Trophoblast cell (in vitro differentiated cells and primary cell): Measurements from ENCODE around the gene DLGAP1.
"Not testable (repeated sequence)": the region's sequence is repeated elsewhere in the genome, so short reads cannot be mapped to it uniquely, and the experiment has no call there.

Experiments used
- DNase-seq, 2 donors: peaks; one replicate each; pipeline ENCODE4 v3.0.0-alpha.2; 2016
- H2AFZ ChIP-seq: 2 replicates; pipeline ENCODE4 v1.6.1; 2013; ENCODE audit warnings: low read length, moderate library complexity, mild to moderate bottlenecking; ENCODE audit not compliant: insufficient read depth, poor library complexity
- H2AK5ac ChIP-seq: 2 replicates; pipeline ENCODE4 v1.6.1; 2013; ENCODE audit warnings: mild to moderate bottlenecking, low read length
- H2BK120ac ChIP-seq: 2 replicates; pipeline ENCODE4 v1.6.1; 2013; ENCODE audit warnings: low read length, mild to moderate bottlenecking, moderate library complexity; ENCODE audit not compliant: insufficient read depth, poor library complexity
- H2BK12ac ChIP-seq: 2 replicates; pipeline ENCODE4 v1.6.1; 2013; ENCODE audit warnings: mild to moderate bottlenecking, low read length, moderate library complexity
- H2BK5ac ChIP-seq: 2 replicates; pipeline ENCODE4 v1.6.1; 2013; ENCODE audit warnings: low read length, low read depth, moderate library complexity, mild to moderate bottlenecking; ENCODE audit not compliant: poor library complexity
- H3K14ac ChIP-seq: 2 replicates; pipeline ENCODE4 v1.6.1; 2013; ENCODE audit warnings: mild to moderate bottlenecking, low read length
- H3K18ac ChIP-seq: 2 replicates; pipeline ENCODE4 v1.6.1; 2013; ENCODE audit warnings: mild to moderate bottlenecking, low read length
- H3K23ac ChIP-seq: 2 replicates; pipeline ENCODE4 v1.6.1; 2013; ENCODE audit warnings: low read length
- H3K27ac ChIP-seq: 2 replicates; pipeline ENCODE4 v1.5.1; 2013; ENCODE audit warnings: low read depth, mild to moderate bottlenecking, inconsistent platforms, low read length, moderate library complexity
- H3K27me3 ChIP-seq: 2 replicates; pipeline ENCODE4 v1.6.1; 2013; ENCODE audit warnings: inconsistent platforms, mild to moderate bottlenecking, low read length, moderate library complexity; ENCODE audit not compliant: insufficient read depth
- H3K36me3 ChIP-seq, 2 experiments: 1 replicate in 1 of 2; 2 replicates in 1 of 2; pipeline ENCODE4 v1.6.1; 2013; ENCODE audit warnings: low read length in 2 of 2, mild to moderate bottlenecking in 2 of 2, moderate library complexity in 1 of 2; ENCODE audit not compliant: insufficient read depth in 2 of 2, control insufficient read depth in 1 of 2
- H3K4ac ChIP-seq: 2 replicates; pipeline ENCODE4 v1.6.1; 2013; ENCODE audit warnings: low read depth, mild to moderate bottlenecking, low read length, moderate library complexity
- H3K4me1 ChIP-seq, 2 experiments: 1 replicate in 1 of 2; 2 replicates in 1 of 2; pipeline ENCODE4 v1.6.1; 2013; ENCODE audit warnings: low read length in 2 of 2, mild to moderate bottlenecking in 2 of 2, moderate library complexity in 1 of 2; ENCODE audit not compliant: insufficient read depth in 2 of 2, control insufficient read depth in 1 of 2
- H3K4me2 ChIP-seq: 2 replicates; pipeline ENCODE4 v1.6.1; 2013; ENCODE audit warnings: inconsistent platforms, mild to moderate bottlenecking, low read length, moderate library complexity
- H3K4me3 ChIP-seq: 2 replicates; pipeline ENCODE4 v1.5.1; 2013; ENCODE audit warnings: mild to moderate bottlenecking, low read depth, low read length, inconsistent platforms
- H3K79me1 ChIP-seq: one replicate; pipeline ENCODE4 v1.6.1; 2013; ENCODE audit warnings: low read length
- H3K79me2 ChIP-seq: 2 replicates; pipeline ENCODE4 v1.6.1; 2013; ENCODE audit warnings: low read length, mild to moderate bottlenecking; ENCODE audit not compliant: control insufficient read depth, insufficient read depth, poor library complexity
- H3K9ac ChIP-seq: 2 replicates; pipeline ENCODE4 v1.6.1; 2013; ENCODE audit warnings: mild to moderate bottlenecking, low read length
- H3K9me3 ChIP-seq: 2 replicates; pipeline ENCODE4 v1.6.1; 2013; ENCODE audit warnings: low read depth, mild to moderate bottlenecking, control low read depth, inconsistent platforms, low read length; ENCODE audit not compliant: insufficient read depth
- H4K12ac ChIP-seq: 2 replicates; pipeline ENCODE4 v1.6.1; 2013; ENCODE audit warnings: low read depth, mild to moderate bottlenecking, low read length, moderate library complexity
- H4K8ac ChIP-seq: 2 replicates; pipeline ENCODE4 v1.6.1; 2013; ENCODE audit warnings: low read depth, mild to moderate bottlenecking, low read length, moderate library complexity
- H4K91ac ChIP-seq: one replicate; pipeline ENCODE4 v1.6.1; 2013; ENCODE audit warnings: low read depth, mild to moderate bottlenecking, low read length, moderate library complexity
- WGBS: extraction: QIAGEN DNeasy Blood & Tissue Kit; methylation state at CpG from one replicate; pipeline ENCODE4 v1.1.7; 2013; ENCODE audit warnings: missing lambda C conversion rate; ENCODE audit not compliant: insufficient read length, insufficient coverage; ENCODE audit errors: extremely low coverage; 5-methylcytosine and 5-hydroxymethylcytosine counted together

Gene DLGAP1

DNA sequence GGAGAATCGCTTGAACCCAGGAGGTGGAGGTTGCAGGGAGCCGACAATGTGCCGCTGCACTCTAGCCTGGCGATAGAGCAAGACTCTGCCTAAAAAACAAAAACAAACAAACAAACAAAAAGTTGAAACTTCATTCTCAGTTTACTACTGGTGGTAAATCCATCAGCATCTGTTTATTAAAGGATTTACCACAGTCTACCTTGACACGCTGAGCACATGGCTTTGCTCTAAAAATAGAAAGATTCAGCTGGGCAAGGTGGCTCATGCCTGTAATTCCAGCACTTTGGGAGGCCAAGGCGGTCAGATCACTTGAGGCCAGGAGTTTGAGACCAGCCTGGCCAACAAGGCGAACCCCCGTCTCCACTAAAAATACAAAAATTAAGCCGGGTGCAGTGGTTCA is 803.8 kb downstream of the DLGAP1 start:
- H3K4me1 ChIP-seq = peaks cover 18 to 38% of the 10 kb centered on the region in 2 experiments
- no peak overlapping the region for H3K27ac ChIP-seq
- H4K8ac ChIP-seq = no peak overlapping the region
- H3K4me3 ChIP-seq = no peak overlapping the region
- peaks cover 1% of the 10 kb centered on the region for H3K79me2 ChIP-seq
- no peak for DNase-seq
- H4K91ac ChIP-seq = no peak overlapping the region
- no peak overlapping the region for H2BK5ac ChIP-seq
- no peaks in the 10 kb centered on the region for H3K27me3 ChIP-seq
- H3K4me2 ChIP-seq = no peak overlapping the region
- WGBS = no CpG with 5 or more reads among the region's 9 CpGs
- H4K12ac ChIP-seq = no peak overlapping the region
- H2BK120ac ChIP-seq = no peak overlapping the region
- H3K79me1 ChIP-seq = peaks cover 22% of the 10 kb centered on the region
- no peaks in the 10 kb centered on the region for H3K9me3 ChIP-seq
- peak overlapping the region; percentile 62 for H2BK12ac ChIP-seq
- no peak overlapping the region for H3K9ac ChIP-seq
- no peaks in the 10 kb centered on the region for H3K36me3 ChIP-seq
- H3K23ac ChIP-seq = no peak overlapping the region
- H2AK5ac ChIP-seq = no peak overlapping the region
- no peak overlapping the region for H3K18ac ChIP-seq
- H3K4ac ChIP-seq = no peak overlapping the region
- no peak overlapping the region for H2AFZ ChIP-seq
- H3K14ac ChIP-seq = peak overlapping the region; percentile 41

- H3K4ac ChIP-seq, H3K9ac ChIP-seq, H3K18ac ChIP-seq, H3K27ac ChIP-seq, H2AK5ac ChIP-seq, H3K36me3 ChIP-seq, DNase-seq, H3K4me2 ChIP-seq, H3K4me3 ChIP-seq, H3K14ac ChIP-seq, H4K8ac ChIP-seq, H3K23ac ChIP-seq, H2AFZ ChIP-seq, H4K91ac ChIP-seq, H3K79me2 ChIP-seq, H3K9me3 ChIP-seq, H4K12ac ChIP-seq, H3K27me3 ChIP-seq, H2BK5ac ChIP-seq: not testable (repeated sequence)
- Histone ChIP-seq H2BK120ac (peak overlapping the region; percentile 43), H2BK12ac (peak overlapping the region; percentile 53), H3K79me1 (peaks cover 19% of the 10 kb centered on the region), H3K4me1 (peaks cover 15 to 35% of the 10 kb centered on the region in 2 experiments)
- WGBS = no CpG with 5 or more reads among the region's 9 CpGs
Observed at GRCh38 chr18:3650521-3651042, 804.5 kb downstream of the DLGAP1 start.

GRCh38 chr18:3649633-3650426 is 805.3 kb downstream of the DLGAP1 start:
- peak; percentile 51 to 65 for DNase-seq
- H2BK12ac ChIP-seq = peak overlapping the region; percentile 30
- H3K14ac ChIP-seq = no peak overlapping the region
- no peak overlapping the region for H3K23ac ChIP-seq
- H3K36me3 ChIP-seq = no peaks in the 10 kb centered on the region
- H2BK5ac ChIP-seq = no peak overlapping the region
- peaks cover 1% of the 10 kb centered on the region for H3K79me2 ChIP-seq
- no peak overlapping the region for H3K4me3 ChIP-seq
- H3K4me2 ChIP-seq = no peak overlapping the region
- peaks cover 10 to 30% of the 10 kb centered on the region in 2 experiments for H3K4me1 ChIP-seq
- no peak overlapping the region for H3K9ac ChIP-seq
- H4K8ac ChIP-seq = no peak overlapping the region
- H3K27me3 ChIP-seq = no peaks in the 10 kb centered on the region
- no peak overlapping the region for H4K12ac ChIP-seq
- H3K79me1 ChIP-seq = peaks cover 14% of the 10 kb centered on the region
- H3K27ac ChIP-seq = peak overlapping the region; percentile 29
- no CpG with 5 or more reads among the region's 8 CpGs for WGBS
- H3K9me3 ChIP-seq = no peaks in the 10 kb centered on the region
- no peak overlapping the region for H2AK5ac ChIP-seq
- no peak overlapping the region for H2AFZ ChIP-seq
- H2BK120ac ChIP-seq = no peak overlapping the region
- H3K18ac ChIP-seq = no peak overlapping the region
- no peak overlapping the region for H3K4ac ChIP-seq
- H4K91ac ChIP-seq = no peak overlapping the region

GRCh38 chr18:3649135-3649632 is 805.9 kb downstream of the DLGAP1 start:
- Histone ChIP-seq H3K4me1 (peaks cover 6 to 26% of the 10 kb centered on the region in 2 experiments), H2BK12ac (peak overlapping the region; percentile 61), H3K9ac (no peak overlapping the region), H3K9me3 (no peaks in the 10 kb centered on the region), H2BK120ac (peak overlapping the region; percentile 43), H2AK5ac (no peak overlapping the region), H3K18ac (no peak overlapping the region), H3K23ac (no peak overlapping the region), H2AFZ (no peak overlapping the region), H3K36me3 (no peaks in the 10 kb centered on the region), H3K79me1 (peaks cover 12% of the 10 kb centered on the region), H3K4me2 (no peak overlapping the region), H3K27ac (no peak overlapping the region), H3K4ac (no peak overlapping the region), H3K27me3 (no peaks in the 10 kb centered on the region), H4K8ac (no peak overlapping the region), H4K91ac (peak overlapping the region; percentile 19), H3K79me2 (peaks cover 1% of the 10 kb centered on the region), H3K4me3 (no peak overlapping the region), H4K12ac (no peak overlapping the region), H3K14ac (peak overlapping the region; percentile 48), H2BK5ac (no peak overlapping the region)
- no peak for DNase-seq
- no CpG with 5 or more reads among the region's 6 CpGs for WGBS
